VCaP (cell line): Measurements from ENCODE around the gene PDE9A.

Experiments used
- H3K27ac ChIP-seq: fragments of 450-650 bp; 2 replicates; pipeline ENCODE4 v1.5.1; 2017
- CTCF ChIP-seq: fragments of 450-650 bp; conservative IDR thresholded peaks from 2 replicates; pipeline ENCODE4 v1.5.1; 2017; ENCODE audit warnings: mild to moderate bottlenecking, moderate library complexity

The PDE9A gene

GRCh38 chr21:42787613-42788012, 134.2 kb downstream of the PDE9A start:
- no peak for TF ChIP-seq CTCF
- no peak overlapping the region for H3K27ac ChIP-seq

DNA sequence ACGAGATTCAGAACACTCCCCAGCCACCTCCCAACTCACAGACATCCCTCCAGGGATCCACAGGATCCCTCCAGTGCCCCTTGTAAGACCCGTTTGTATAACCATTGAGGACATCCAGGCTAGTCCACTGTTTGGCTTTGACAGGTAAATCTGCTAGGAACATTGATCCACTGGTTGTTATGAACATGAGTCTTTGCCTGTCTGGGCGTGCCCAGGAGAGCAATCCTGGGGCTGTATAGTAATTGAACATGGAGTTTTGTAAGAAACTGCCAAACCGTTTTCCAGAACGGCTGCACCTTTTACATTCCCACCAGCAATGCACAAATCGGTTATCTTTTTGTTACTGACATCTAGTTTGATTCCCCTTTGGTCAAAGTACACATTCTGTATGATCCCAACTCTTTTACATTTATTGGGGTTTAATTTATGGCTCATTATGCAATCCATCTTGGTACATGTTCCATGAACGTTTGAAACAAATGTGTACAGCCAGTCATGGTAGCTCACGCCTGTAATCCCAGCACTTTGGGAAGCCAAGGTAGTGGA, 137.2 kb downstream of the PDE9A start:
- no peak overlapping the region for H3K27ac ChIP-seq
- no peak for TF ChIP-seq CTCF

- TF ChIP-seq CTCF, result no peak
- H3K27ac ChIP-seq, result no peak overlapping the region
Observed at GRCh38 chr21:42793774-42794173, 140.4 kb downstream of the PDE9A start.

GRCh38 chr21:42794551-42794950, 141.1 kb downstream of the PDE9A start:
- no peak for TF ChIP-seq CTCF

DNA sequence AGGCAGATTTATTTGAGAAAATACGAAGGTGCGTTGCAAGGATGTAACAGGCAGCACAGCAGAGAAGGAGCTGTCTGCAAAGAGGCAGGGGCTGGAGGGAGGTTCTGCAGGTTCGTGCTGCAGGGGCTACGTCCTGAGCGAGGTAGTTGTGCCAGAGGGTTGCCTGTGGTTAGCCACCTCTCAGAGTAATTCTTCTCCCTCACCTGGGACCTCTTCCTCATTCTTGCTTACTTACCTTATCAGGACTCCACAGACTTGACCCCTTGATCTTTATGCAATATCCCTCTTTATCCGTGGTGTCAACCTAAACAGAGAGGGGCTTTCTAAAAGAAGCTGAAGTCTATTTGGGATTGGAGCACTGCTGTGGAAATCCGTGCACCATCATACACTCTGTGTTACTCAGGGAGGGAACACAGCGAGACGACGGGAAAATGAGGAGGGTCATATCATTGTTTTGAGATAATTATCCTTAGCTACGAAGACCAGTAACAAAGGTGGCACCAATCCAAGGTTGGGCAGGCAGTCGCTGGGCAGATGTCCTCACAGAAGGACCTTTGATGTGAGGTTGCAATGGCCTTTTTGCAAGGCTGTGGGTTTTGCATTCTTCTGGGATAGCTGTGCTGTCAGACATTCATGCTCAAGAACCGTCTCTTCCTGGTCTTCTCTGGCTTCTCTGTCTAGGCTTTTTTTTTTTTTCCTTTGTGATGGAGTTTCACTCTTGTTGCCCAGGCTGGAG, 143.1 kb downstream of the PDE9A start:
- H3K27ac ChIP-seq, result no peak overlapping the region
- no peak for TF ChIP-seq CTCF

More at GRCh38 chr21:42794551-42794950, 141.1 kb downstream of the PDE9A start:
- H3K27ac ChIP-seq, result no peak overlapping the region

GRCh38 chr21:42797522-42797921, 144.1 kb downstream of the PDE9A start:
- no peak for TF ChIP-seq CTCF
- no peak overlapping the region for H3K27ac ChIP-seq

DNA sequence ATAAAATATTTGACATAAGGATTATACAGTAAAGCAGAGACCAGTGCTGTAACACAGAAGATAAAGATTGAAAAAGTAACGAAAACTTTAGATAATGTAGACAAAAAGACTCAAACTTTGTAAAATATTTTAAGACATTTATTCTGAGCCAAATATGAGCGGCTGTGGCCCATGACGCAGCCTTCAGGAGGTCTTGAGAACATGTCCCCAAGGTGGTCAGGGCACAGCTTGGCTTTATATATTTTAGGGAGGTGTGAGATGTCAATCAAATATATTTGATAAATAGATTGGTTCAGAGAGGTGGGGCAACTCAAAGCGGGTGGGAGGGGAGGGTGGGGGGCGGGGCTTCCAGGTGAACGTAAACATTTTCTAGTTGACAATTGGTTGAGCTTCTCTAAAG, 144.7 kb downstream of the PDE9A start:
- no peak overlapping the region for H3K27ac ChIP-seq
- TF ChIP-seq CTCF, result no peak
